Measurements from ENCODE around the gene USP12.

USP12 gene

DNA sequence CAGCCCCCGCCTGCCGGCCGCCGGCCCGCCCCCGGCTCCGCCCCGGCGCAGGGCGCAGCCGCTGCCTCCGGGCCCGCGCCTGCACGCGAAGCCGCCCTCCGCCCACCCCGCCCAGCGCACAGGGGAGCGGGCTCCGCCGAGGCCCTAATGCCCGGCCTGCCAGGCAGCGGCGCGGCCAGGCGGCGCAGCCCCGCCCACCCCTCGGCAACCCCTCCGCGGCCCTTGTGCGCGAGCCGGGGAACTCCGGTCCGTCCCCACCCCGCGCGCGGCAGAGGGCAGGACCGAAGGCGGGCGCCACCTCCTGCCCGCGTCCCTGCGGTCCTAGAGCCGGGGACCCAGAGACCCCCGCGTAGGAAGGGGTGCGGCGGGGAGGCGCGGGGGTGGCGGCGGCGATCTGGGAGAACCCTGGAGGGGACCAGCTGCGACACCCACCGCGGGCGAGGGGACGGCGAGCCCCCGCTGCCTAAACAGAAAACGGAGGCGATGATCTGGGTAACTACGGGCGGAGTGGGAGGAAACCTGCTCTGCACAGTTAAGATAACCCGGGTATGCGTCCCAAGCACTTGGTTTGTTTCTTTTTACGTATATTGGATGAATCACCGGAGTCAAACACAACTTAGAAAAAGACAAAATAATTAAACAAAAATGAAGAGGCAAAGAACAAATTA lies 350 bp upstream of the USP12 start:
- TF ChIP-seq ZNF274 (IDR thresholded peaks at IDR 0.05; ENCODE audit: low read depth, low read length), result no peak

DNA sequence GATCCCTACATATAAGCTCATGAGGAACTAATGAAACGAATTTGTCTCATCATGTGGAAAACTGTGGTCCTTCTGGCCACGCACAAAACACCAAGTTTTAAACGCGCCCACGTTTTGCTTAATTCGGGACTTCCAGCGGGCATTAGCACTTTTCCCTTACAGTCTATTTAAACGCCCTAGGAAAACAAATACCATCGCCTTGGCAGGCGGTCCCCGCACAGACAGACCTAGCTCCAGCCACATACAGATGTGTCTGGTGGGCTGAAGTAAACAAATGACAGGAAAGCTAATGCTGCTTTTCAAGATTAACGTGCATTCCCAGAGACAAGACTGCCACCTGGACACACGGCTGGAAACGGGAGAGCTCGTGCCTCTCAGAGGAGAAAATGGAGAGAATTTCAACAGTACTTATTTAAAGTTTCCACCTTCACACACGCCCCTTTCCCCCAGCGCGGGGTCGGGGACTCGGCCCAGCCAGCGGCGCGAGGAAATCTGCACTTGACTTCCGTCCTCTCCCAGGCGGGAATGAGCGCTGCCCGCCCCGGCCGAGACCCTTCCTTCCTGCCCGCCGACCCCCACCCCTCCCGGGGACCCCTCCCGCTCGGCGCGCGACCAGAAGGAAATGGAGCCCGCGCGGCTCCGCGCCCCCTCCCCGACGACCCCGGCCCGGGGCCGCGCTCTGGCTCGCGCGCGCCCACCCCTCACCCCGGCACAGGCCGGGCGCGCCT lies 931 bp downstream of the USP12 start:
- peak overlapping the region; percentile 79 for H3K4me3 ChIP-seq (ENCODE audit: low read length)
- no peak for TF ChIP-seq ZNF274 (IDR thresholded peaks at IDR 0.05; ENCODE audit: low read depth, low read length)

More for the DNA sequence above, 350 bp upstream of the USP12 start:
- peak overlapping the region; percentile 72 for H3K4me3 ChIP-seq (ENCODE audit: low read length)

GRCh38 chr13:27170221-27170515 lies 1.4 kb downstream of the USP12 start:
- TF ChIP-seq ZNF274 (IDR thresholded peaks at IDR 0.05; ENCODE audit: low read depth, low read length), result no peak
- peak overlapping the region; percentile 79 for H3K4me3 ChIP-seq (ENCODE audit: low read length)

DNA sequence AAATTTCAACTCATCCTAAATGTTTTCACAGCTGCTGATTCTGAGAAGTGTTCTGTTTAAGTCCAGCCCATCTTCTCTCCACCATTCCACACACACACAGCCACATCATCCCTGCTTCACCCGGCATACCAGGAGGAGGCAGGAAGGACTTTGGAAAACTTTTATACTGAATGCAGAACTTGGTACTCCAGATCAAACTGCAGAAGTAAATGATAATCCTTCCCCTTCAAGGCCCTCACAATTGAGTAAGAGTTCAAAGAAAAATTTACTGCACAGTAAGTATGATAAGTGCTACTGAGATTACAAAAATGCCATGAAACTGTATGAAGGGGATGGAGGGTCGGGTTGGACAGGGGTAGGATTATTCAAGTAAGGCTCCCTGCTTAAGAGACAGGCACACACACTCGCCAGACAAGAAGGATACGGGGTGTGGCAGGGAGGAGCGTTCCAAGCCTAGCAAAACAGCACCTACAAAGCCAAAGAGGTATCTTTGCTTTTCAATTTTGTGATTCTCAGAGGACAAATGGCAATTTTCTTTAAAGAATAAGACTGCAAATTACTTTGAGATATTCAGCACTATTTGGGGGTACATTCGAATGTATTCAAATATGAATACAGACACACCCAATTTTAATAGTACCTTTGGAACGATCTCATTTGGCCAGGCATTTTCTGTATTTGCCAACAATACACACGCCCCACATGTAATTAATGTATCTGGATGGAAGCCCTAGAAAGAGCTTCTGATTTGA lies 2.5 kb downstream of the USP12 start:
- H3K4me3 ChIP-seq (ENCODE audit: low read length), result peak overlapping the region; percentile 27; the same call in 1 of the 2 replicates

DNA sequence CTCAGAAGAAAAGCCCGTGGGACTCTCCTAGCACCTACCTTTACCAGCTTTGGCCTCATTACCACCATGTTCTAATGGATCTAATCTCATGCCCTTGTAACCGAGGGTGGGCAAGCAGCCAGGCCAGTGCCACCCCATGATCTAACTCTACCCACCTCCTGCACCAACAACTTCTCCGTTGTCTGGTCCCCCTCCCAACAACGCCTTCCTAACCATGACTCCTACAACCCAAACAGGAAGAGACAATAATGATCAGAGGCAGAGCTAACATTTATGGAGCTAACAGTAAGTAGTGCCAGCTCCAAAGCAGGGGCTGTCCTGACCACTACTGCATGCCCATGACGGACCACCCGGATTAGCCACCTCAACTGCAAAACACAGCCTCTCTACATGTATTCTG lies 3.5 kb downstream of the USP12 start:
- H3K4me3 ChIP-seq (ENCODE audit: low read length), result no peak overlapping the region; the same call in 1 of the 2 replicates
- no peak for TF ChIP-seq ZNF274 (IDR thresholded peaks at IDR 0.05; ENCODE audit: low read depth, low read length)

More for the DNA sequence above, 2.5 kb downstream of the USP12 start:
- TF ChIP-seq ZNF274 (IDR thresholded peaks at IDR 0.05; ENCODE audit: low read depth, low read length), result no peak

- H3K4me3 ChIP-seq (ENCODE audit: low read length), result no peak overlapping the region
- no peak for TF ChIP-seq ZNF274 (IDR thresholded peaks at IDR 0.05; ENCODE audit: low read depth, low read length)
Observed at GRCh38 chr13:27166313-27166712, 5.3 kb downstream of the USP12 start.

- no peak overlapping the region for H3K4me3 ChIP-seq (ENCODE audit: low read length)
- TF ChIP-seq ZNF274 (IDR thresholded peaks at IDR 0.05; ENCODE audit: low read depth, low read length), result no peak
Observed at GRCh38 chr13:27161980-27162379, 9.6 kb downstream of the USP12 start.

DNA sequence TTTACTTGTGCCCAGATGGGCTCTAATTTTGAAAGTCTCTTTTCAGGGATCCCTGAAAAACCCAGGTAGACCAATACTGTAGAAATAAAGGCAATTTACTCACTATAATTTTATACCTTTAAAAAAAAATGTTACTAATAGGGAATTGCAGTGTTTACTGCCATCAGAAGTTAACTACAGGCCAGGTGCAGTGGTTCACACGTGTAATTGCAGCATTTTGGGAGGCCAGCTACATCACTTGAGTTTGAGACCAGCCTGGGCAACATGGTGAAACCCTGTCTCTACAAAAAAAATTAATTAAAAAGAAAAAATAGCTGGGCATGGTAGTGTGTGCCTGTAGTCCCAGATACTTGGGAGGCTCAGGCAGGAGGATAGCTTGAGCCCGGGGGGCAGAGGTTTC lies 10.2 kb downstream of the USP12 start:
- no peak for TF ChIP-seq ZNF274 (IDR thresholded peaks at IDR 0.05; ENCODE audit: low read depth, low read length)
- H3K4me3 ChIP-seq (ENCODE audit: low read length), result 0 out of 2 replicates have a peak overlapping the region, but pooled peaks have one; percentile 1

- H3K4me3 ChIP-seq (ENCODE audit: low read length), result no peak overlapping the region
- TF ChIP-seq ZNF274 (IDR thresholded peaks at IDR 0.05; ENCODE audit: low read depth, low read length), result no peak
Observed at GRCh38 chr13:27160657-27161295, 10.8 kb downstream of the USP12 start.

GRCh38 chr13:27159806-27160563 lies 11.6 kb downstream of the USP12 start:
- no peak overlapping the region; the same call in 1 of the 2 replicates for H3K4me3 ChIP-seq (ENCODE audit: low read length)
- no peak for TF ChIP-seq ZNF274 (IDR thresholded peaks at IDR 0.05; ENCODE audit: low read depth, low read length)

GRCh38 chr13:27158335-27158734 lies 13.3 kb downstream of the USP12 start:
- H3K4me3 ChIP-seq (ENCODE audit: low read length), result no peak overlapping the region
- TF ChIP-seq ZNF274 (IDR thresholded peaks at IDR 0.05; ENCODE audit: low read depth, low read length), result no peak

DNA sequence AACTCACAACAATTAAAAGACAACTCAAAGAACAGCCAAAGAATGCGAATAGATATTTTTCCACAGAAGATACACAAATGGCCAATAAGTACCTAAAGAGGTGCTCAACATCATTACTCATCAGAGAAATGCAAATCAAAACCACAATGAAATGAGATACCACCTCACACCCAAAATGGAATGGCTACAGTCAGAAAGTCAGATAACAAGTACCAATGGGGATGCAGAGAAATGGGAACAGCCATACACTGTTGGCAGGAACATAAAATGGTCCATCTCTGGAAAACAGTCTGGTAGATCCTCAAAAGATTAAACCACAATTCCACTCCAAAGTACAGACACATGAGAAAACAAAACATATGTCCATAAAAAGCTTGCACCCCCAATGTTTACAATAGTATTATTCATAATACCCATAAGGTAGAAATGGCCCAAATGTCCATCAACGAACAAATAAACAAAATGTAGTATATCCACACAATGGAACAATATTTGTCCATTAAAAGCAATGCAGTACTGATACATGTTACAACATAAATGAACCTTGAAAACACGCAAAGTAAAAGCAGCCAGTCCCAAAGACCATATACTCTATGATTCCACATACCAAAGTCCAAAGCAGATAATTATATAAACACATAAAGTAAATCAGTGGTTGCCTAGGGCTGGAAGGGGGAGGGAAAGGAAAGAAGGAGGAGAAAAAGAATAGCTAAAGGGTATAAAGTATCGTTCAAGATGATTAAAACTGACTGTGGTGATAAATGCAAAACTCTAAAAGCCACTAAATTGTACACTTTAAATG lies 19.6 kb downstream of the USP12 start:
- no peak overlapping the region for H3K4me3 ChIP-seq (ENCODE audit: low read length)
- TF ChIP-seq ZNF274 (IDR thresholded peaks at IDR 0.05; ENCODE audit: low read depth, low read length), result no peak

DNA sequence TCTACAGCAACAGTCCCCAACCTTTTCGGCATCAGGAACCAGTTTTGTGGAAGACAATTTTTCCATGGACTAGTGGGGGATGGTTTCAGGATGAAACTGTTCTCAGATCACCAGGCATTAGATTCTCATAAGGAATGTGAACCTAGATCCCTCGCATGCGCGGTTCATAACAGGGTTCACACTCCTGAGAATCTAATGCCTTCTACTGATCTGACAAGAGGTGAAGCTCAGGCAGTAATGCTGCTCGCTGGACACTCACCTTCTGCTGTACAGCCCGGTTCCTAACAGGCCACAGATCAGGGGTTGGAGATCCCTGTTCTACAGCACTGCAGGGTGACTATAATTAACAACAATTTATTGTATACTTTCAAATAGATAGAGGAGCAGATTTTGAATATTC lies 21.9 kb downstream of the USP12 start:
- no peak overlapping the region for H3K4me3 ChIP-seq (ENCODE audit: low read length)
- no peak for TF ChIP-seq ZNF274 (IDR thresholded peaks at IDR 0.05; ENCODE audit: low read depth, low read length)
